Stimulated activated naive CD8-positive, alpha-beta T cell treated with anti-CD3 and anti-CD28 coated beads, Interleukin-15, Interleukin-2, amounts not matched to agents 100 ng/mL and 50 ng/mL, for 24 hours (primary cell): Measurements from ENCODE around the gene ADCY1.

Source experiments
- H3K27ac Mint-ChIP-seq: one replicate; pipeline ENCODE4 v1.8.0; 2021; ENCODE audit warnings: mild to moderate bottlenecking, mixed read lengths
- H3K27me3 Mint-ChIP-seq: one replicate; pipeline ENCODE4 v1.8.0; 2021; ENCODE audit warnings: mixed read lengths
- H3K36me3 Mint-ChIP-seq: one replicate; pipeline ENCODE4 v1.8.0; 2021; ENCODE audit warnings: low read depth, mixed read lengths
- H3K4me1 Mint-ChIP-seq: one replicate; pipeline ENCODE4 v1.8.0; 2021; ENCODE audit warnings: low read depth, mixed read lengths
- H3K4me3 Mint-ChIP-seq: one replicate; pipeline ENCODE4 v1.8.0; 2021; ENCODE audit warnings: mild to moderate bottlenecking, mixed read lengths
- H3K9me3 Mint-ChIP-seq: one replicate; pipeline ENCODE4 v1.8.0; 2021; ENCODE audit warnings: mixed read lengths

Gene ADCY1

GRCh38 chr7:45701701-45702510 is 127.7 kb downstream of the ADCY1 start:
- Mint-ChIP-seq H3K36me3 (no peaks in the 10 kb centered on the region), H3K9me3 (no peaks in the 10 kb centered on the region), H3K27ac (no peak overlapping the region), H3K27me3 (peaks cover 10% of the 10 kb centered on the region), H3K4me1 (no peaks in the 10 kb centered on the region), H3K4me3 (no peak overlapping the region)

- H3K27ac Mint-ChIP-seq = no peak overlapping the region
- H3K27me3 Mint-ChIP-seq = peaks cover 10% of the 10 kb centered on the region
- H3K4me1 Mint-ChIP-seq = no peaks in the 10 kb centered on the region
- H3K36me3 Mint-ChIP-seq = no peaks in the 10 kb centered on the region
- no peak overlapping the region for H3K4me3 Mint-ChIP-seq
- no peaks in the 10 kb centered on the region for H3K9me3 Mint-ChIP-seq
Measured at GRCh38 chr7:45702751-45703150, 128.6 kb downstream of the ADCY1 start.

GRCh38 chr7:45703373-45703821 is 129.2 kb downstream of the ADCY1 start:
- Mint-ChIP-seq H3K27me3 (peaks cover 10% of the 10 kb centered on the region), H3K4me3 (no peak overlapping the region), H3K36me3 (no peaks in the 10 kb centered on the region)

GRCh38 chr7:45703911-45704682 is 129.9 kb downstream of the ADCY1 start:
- Mint-ChIP-seq H3K27ac (no peak overlapping the region), H3K4me1 (no peaks in the 10 kb centered on the region), H3K4me3 (no peak overlapping the region), H3K9me3 (no peaks in the 10 kb centered on the region), H3K27me3 (peaks cover 10% of the 10 kb centered on the region), H3K36me3 (no peaks in the 10 kb centered on the region)

More at GRCh38 chr7:45703373-45703821, 129.2 kb downstream of the ADCY1 start:
- H3K27ac Mint-ChIP-seq = no peak overlapping the region
- no peaks in the 10 kb centered on the region for H3K4me1 Mint-ChIP-seq
- no peaks in the 10 kb centered on the region for H3K9me3 Mint-ChIP-seq

GRCh38 chr7:45704683-45705016 is 130.5 kb downstream of the ADCY1 start:
- Mint-ChIP-seq H3K27me3 (peaks cover 10% of the 10 kb centered on the region), H3K4me3 (no peak overlapping the region), H3K9me3 (no peaks in the 10 kb centered on the region), H3K36me3 (no peaks in the 10 kb centered on the region), H3K27ac (no peak overlapping the region), H3K4me1 (no peaks in the 10 kb centered on the region)

- H3K36me3 Mint-ChIP-seq = no peaks in the 10 kb centered on the region
- peaks cover 6% of the 10 kb centered on the region for H3K27me3 Mint-ChIP-seq
- no peaks in the 10 kb centered on the region for H3K4me1 Mint-ChIP-seq
- H3K4me3 Mint-ChIP-seq = no peak overlapping the region
- no peaks in the 10 kb centered on the region for H3K9me3 Mint-ChIP-seq
- H3K27ac Mint-ChIP-seq = no peak overlapping the region
Measured at GRCh38 chr7:45708046-45708950, 134.1 kb downstream of the ADCY1 start.

GRCh38 chr7:45709168-45710042 is 135.2 kb downstream of the ADCY1 start:
- no peak overlapping the region for H3K4me3 Mint-ChIP-seq
- peaks cover 6% of the 10 kb centered on the region for H3K27me3 Mint-ChIP-seq
- no peaks in the 10 kb centered on the region for H3K4me1 Mint-ChIP-seq
- H3K27ac Mint-ChIP-seq = no peak overlapping the region
- no peaks in the 10 kb centered on the region for H3K9me3 Mint-ChIP-seq
- H3K36me3 Mint-ChIP-seq = no peaks in the 10 kb centered on the region

GRCh38 chr7:45710271-45711160 is 136.3 kb downstream of the ADCY1 start:
- H3K36me3 Mint-ChIP-seq = no peaks in the 10 kb centered on the region
- no peaks in the 10 kb centered on the region for H3K9me3 Mint-ChIP-seq
- H3K4me1 Mint-ChIP-seq = no peaks in the 10 kb centered on the region
- no peak overlapping the region for H3K4me3 Mint-ChIP-seq
- H3K27ac Mint-ChIP-seq = no peak overlapping the region
- peaks cover 6% of the 10 kb centered on the region for H3K27me3 Mint-ChIP-seq

- Mint-ChIP-seq H3K4me1 (no peaks in the 10 kb centered on the region), H3K9me3 (no peaks in the 10 kb centered on the region), H3K36me3 (no peaks in the 10 kb centered on the region), H3K27ac (no peak overlapping the region), H3K4me3 (no peak overlapping the region), H3K27me3 (peaks cover 1% of the 10 kb centered on the region)
Measured at GRCh38 chr7:45711161-45711490, 137.0 kb downstream of the ADCY1 start.

GRCh38 chr7:45712057-45712689 is 138.0 kb downstream of the ADCY1 start:
- Mint-ChIP-seq H3K4me3 (no peak overlapping the region), H3K4me1 (no peaks in the 10 kb centered on the region), H3K9me3 (no peaks in the 10 kb centered on the region), H3K27ac (no peak overlapping the region), H3K36me3 (no peaks in the 10 kb centered on the region), H3K27me3 (no peaks in the 10 kb centered on the region)

- Mint-ChIP-seq H3K27ac (no peak overlapping the region), H3K36me3 (no peaks in the 10 kb centered on the region), H3K4me3 (no peak overlapping the region), H3K4me1 (no peaks in the 10 kb centered on the region), H3K27me3 (no peaks in the 10 kb centered on the region), H3K9me3 (no peaks in the 10 kb centered on the region)
Measured at GRCh38 chr7:45712872-45713668, 138.9 kb downstream of the ADCY1 start.

GRCh38 chr7:45713669-45714520 is 139.7 kb downstream of the ADCY1 start:
- H3K9me3 Mint-ChIP-seq = no peaks in the 10 kb centered on the region
- H3K27me3 Mint-ChIP-seq = no peaks in the 10 kb centered on the region
- no peak overlapping the region for H3K4me3 Mint-ChIP-seq
- H3K27ac Mint-ChIP-seq = no peak overlapping the region
- no peaks in the 10 kb centered on the region for H3K36me3 Mint-ChIP-seq
- no peaks in the 10 kb centered on the region for H3K4me1 Mint-ChIP-seq
